HFF-Myc (cell line): ENCODE measurements around the gene TBL1X.

Source experiments
- DNase-seq: peaks from one replicate; pipeline ENCODE4 v3.0.0-alpha.2; 2011; ENCODE audit warnings: low read depth; ENCODE audit errors: extremely low read depth
- H3K4me3 ChIP-seq: replicated peaks from 2 replicates; pipeline ENCODE4 v1.5.1; 2011; ENCODE audit warnings: low read depth, mild to moderate bottlenecking, control low read depth, low read length
- TF ChIP-seq, protein P1 (sequence below): IDR thresholded peaks from 2 replicates; pipeline ENCODE4 v1.5.1; 2012; ENCODE audit warnings: mild to moderate bottlenecking, low read depth, low read length, control low read depth; ENCODE audit errors: missing control alignments

The TBL1X gene

DNA sequence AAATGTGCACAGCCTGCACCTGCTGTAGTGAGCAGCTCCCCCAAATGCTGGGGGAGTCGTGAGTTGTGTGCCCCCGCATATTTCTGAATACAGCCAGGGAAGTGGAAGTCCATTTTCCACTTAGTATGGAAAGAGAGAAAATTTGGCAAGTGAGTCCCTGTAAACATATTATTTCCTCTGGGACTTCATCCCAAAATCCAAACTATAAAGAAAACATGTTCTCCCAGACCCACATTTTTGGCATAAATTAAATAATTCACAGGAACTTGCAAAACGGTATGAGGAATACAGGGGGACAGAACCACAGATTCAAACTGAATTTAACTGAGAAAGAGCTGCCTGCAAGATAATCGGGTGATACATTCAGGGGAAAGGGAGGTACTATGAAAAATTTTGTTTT is 193.6 kb downstream of the TBL1X start:
- no peak overlapping the region for H3K4me3 ChIP-seq
- TF ChIP-seq, protein P1, sequence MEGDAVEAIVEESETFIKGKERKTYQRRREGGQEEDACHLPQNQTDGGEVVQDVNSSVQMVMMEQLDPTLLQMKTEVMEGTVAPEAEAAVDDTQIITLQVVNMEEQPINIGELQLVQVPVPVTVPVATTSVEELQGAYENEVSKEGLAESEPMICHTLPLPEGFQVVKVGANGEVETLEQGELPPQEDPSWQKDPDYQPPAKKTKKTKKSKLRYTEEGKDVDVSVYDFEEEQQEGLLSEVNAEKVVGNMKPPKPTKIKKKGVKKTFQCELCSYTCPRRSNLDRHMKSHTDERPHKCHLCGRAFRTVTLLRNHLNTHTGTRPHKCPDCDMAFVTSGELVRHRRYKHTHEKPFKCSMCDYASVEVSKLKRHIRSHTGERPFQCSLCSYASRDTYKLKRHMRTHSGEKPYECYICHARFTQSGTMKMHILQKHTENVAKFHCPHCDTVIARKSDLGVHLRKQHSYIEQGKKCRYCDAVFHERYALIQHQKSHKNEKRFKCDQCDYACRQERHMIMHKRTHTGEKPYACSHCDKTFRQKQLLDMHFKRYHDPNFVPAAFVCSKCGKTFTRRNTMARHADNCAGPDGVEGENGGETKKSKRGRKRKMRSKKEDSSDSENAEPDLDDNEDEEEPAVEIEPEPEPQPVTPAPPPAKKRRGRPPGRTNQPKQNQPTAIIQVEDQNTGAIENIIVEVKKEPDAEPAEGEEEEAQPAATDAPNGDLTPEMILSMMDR: no peak
- DNase-seq: no peak

DNA sequence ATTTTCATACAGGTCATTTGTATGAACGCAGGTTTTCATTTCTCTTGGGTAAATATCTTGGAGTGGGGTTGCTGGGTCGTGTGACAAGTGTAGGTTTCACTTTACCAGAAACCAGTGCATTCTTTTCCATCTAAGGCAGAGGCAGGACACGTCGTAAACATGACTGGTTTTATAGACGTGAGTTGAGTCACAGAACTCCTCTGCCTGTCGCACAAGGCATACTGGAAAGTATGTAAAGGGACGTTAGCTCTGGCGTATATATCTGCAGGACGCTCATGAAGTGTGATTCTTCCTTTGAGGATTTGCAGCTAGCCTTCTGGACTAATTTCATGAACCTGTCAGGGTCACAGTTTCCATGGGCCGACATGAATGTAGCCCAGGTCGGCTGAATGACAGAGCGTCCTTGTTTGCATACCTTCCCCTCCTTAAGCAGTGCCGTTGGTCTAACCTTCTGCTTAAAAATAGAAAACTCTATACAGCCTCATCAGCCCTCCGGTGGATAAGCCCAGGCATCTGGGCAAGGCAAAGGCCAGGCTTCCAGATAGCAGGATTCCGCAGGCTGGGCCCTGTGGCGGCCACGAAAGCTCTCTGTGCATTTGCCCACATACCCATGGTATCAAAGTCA is 194.8 kb downstream of the TBL1X start:
- no peak overlapping the region for H3K4me3 ChIP-seq
- TF ChIP-seq, protein P1: no peak
- no peak for DNase-seq

DNA sequence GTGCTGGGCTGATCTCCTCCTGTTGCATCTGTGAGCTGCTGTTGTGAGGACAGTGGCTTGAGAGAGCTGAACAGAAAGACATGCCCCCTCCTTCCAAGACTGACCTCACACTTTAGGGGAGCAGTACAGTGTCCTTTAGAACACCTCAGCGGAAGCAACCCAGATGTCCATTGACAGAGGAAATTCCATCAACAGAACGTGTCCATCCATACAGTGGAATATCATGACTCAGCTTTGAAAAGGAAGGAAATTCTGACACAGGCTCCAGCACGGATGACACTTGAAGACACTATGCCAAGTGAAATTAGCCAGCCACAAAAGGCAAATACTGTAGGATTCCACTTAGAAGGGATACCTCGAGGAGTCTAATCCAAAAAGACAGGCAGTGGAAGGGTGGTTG is 197.3 kb downstream of the TBL1X start:
- peak; percentile 36 for DNase-seq
- H3K4me3 ChIP-seq: no peak overlapping the region
- TF ChIP-seq, protein P1: no peak

DNA sequence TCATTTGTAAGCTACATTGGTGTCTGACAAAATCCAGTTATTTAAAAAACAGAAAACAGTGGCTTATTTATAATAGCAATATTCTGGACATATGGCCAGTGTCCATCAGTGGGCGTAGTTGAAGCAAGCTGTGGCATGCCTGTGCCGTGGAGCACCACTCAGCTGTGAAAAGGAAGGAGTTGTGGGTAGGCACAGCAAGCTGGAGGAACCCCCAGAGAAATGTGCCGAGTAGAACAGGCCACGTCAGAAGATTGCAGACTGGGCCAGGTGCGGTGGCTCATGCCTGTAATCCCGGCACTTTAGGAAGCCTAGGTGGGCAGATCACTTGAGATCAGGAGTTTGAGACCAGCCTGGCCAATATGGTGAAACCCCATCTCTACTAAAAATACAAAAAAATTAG is 198.4 kb downstream of the TBL1X start:
- no peak for DNase-seq
- TF ChIP-seq, protein P1: no peak
- no peak overlapping the region for H3K4me3 ChIP-seq

DNA sequence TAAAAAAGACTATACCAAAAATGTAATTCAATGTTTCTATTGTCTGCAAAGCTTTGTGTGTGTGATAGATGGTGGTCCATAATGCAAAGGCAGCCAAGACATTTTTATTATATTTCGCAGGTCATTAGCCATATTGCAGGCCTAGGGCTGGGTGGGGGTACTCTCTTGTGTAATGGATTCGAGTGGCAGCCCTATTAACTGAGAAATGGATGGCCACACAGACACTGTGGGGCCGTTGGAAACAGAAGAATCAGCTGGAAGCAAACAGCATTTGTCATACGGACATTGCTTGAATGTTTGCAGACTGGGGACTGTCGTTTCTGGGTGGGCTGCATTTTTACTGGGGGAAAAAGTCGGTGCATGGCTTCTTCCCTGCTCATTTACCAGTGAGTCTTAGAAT is 199.4 kb downstream of the TBL1X start:
- TF ChIP-seq, protein P1: no peak
- H3K4me3 ChIP-seq: no peak overlapping the region
- DNase-seq: no peak

DNA sequence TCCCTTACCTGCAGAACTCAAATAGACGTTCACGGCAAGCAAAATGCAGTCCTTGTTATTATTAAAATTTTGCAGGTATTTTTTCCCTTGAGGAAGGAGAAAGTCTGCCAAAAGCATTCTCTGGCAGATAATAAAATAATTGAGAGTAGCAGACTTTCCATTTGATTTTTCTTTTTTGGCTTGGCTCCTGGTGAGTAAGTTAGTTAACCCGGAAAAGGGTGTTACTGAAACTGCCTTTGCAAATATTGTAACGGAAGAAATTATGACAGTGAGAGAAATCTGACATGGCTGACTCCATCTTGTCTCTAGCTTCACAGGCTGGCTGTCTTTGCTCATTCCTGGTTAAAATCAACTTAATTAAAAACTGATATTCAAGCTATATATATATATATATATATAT is 200.3 kb downstream of the TBL1X start:
- TF ChIP-seq, protein P1: no peak
- no peak for DNase-seq
- H3K4me3 ChIP-seq: no peak overlapping the region

DNA sequence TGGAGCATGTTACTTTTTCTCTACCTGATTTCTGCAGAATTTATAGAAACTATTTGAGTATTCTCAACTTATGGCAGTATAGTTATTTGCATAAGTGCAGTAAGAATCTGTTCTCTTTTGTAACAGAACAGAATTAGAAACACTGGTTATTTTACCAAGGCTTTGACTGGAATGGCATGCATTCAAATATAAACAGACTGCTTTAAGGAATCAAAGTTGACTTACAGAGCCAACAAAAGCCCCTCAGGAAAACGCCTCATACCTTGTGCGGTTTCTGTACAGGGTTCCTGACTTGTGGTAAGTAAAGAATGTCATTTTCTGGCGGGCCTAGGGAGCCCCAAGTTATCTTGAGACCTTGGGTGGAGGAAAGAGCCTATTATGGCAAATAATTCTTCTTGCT is 203.7 kb downstream of the TBL1X start:
- DNase-seq: no peak
- TF ChIP-seq, protein P1: no peak
- H3K4me3 ChIP-seq: no peak overlapping the region
